Measurements from ENCODE around the gene HABP2. TPM values are rescaled to one million over a fixed set of nuclear protein-coding genes. Genes with fewer than 3 reads are reported as not detected.

HABP2 gene
- total and polyA plus RNA-seq, 2 of the 4 experiments (the other 2 are of a cell fraction), result not detected

DNA sequence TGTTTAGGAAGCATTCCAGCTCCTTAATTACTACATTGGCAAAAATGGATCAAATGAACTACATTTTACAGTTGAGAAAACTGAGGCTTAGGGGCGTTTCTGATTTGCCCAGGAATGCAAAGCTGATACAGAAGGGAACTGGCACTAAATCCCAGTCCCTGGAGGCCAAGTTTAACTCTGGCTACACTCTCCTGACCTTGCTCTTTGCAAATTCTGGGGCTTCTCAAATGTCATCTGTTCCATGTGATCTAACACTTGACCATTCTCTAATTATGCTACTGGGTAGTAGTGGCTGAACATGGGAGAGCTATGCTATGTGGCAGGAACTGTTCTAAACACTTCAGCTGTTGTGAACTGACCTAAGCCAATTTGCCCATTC, 11.3 kb upstream of the HABP2 start:
- in situ Hi-C loops (cut with MboI; ENCODE audit: low sequenced_read_pairs) (no loop called here), dilution Hi-C loops (cut with HindIII; ENCODE audit: low sequenced_read_pairs, unreplicated experiment) (no loop called here), intact Hi-C loops (cut with micrococcal nuclease) (no loop called here)
- H3K79me1 ChIP-seq (ENCODE audit: low read depth in 1 of 2, low read length in 2 of 2), result no peaks in the 10 kb centered on the region
- no peaks in the 10 kb centered on the region for H3K27me3 ChIP-seq (ENCODE audit: control insufficient read depth, insufficient read depth, low read length)
- H3K56ac ChIP-seq (ENCODE audit: extremely low read depth, insufficient read depth, low read length), result no peak overlapping the region
- no peak overlapping the region for H2BK5ac ChIP-seq (ENCODE audit: low read depth, low read length, poor library complexity, severe bottlenecking)
- no peak overlapping the region for H3K4me3 ChIP-seq (ENCODE audit: insufficient read depth, low read depth, low read length)
- BruUV-seq (replicated peaks), result no TSS peak
- ChIA-PET POLR2A (ENCODE audit: unreplicated experiment) (no interaction called here), CTCF (no interaction called here)
- H2BK120ac ChIP-seq (ENCODE audit: low read depth, low read length), result no peak overlapping the region
- H4K20me1 ChIP-seq (ENCODE audit: insufficient read depth, low read length), result no peaks in the 10 kb centered on the region
- no peak for TF ChIP-seq RCOR1 (IDR thresholded peaks at IDR 0.05; ENCODE audit: insufficient replicate concordance, low read length)
- H2BK20ac ChIP-seq (ENCODE audit: low read depth, low read length), result no peak overlapping the region
- H3K18ac ChIP-seq (ENCODE audit: low read depth, low read length), result no peak overlapping the region
- no peaks in the 10 kb centered on the region for H3K9me1 ChIP-seq (ENCODE audit: insufficient read depth, low read length)
- H3K4me1 ChIP-seq (ENCODE audit: control insufficient read depth, insufficient read depth, low read length), result no peaks in the 10 kb centered on the region
- no peak overlapping the region for H3K4ac ChIP-seq (ENCODE audit: low read depth, low read length)
- no peaks in the 10 kb centered on the region for H3K36me3 ChIP-seq (ENCODE audit: control insufficient read depth, insufficient read depth, low read length)
- H3K27ac ChIP-seq (ENCODE audit: insufficient read depth, low read length), result no peak overlapping the region
- H3K4me2 ChIP-seq (ENCODE audit: low read depth, low read length), result no peak overlapping the region
- no peak overlapping the region for H2BK15ac ChIP-seq (ENCODE audit: low read depth, low read length)
- no peak overlapping the region for H2AK5ac ChIP-seq (ENCODE audit: low read depth, low read length)
- WGBS, 2 experiments (ENCODE audit: extremely low coverage in 2 of 2, insufficient read length in 1 of 2), result 20% methylated on average over 1 of the region's 1 CpG; no CpG with 5 or more reads in 1 of the 2 experiments
- H4K91ac ChIP-seq (ENCODE audit: insufficient read depth, low read depth, low read length), result no peak overlapping the region
- DNase-seq (no peak), ATAC-seq (ENCODE audit: low read depth) (no peak)
- no peak overlapping the region for H3K9ac ChIP-seq (ENCODE audit: low read depth, low read length)
- H2AK9ac ChIP-seq (replicated peaks; ENCODE audit: low read depth, low read length, poor library complexity), result no peak overlapping the region
- no peak overlapping the region for H3K14ac ChIP-seq (replicated peaks; ENCODE audit: low read depth, low read length)
- no peak overlapping the region for H4K5ac ChIP-seq (ENCODE audit: low read depth, low read length)
- H2AFZ ChIP-seq (replicated peaks; ENCODE audit: low read length, poor library complexity), result no peak overlapping the region
- no peaks in the 10 kb centered on the region for H3K9me3 ChIP-seq (ENCODE audit: control insufficient read depth, insufficient read depth, low read length)
- H3K23ac ChIP-seq (ENCODE audit: low read depth, low read length), result no peak overlapping the region
- H4K8ac ChIP-seq (ENCODE audit: low read depth in 2 of 2, low read length in 2 of 2), result no peak overlapping the region

All from IMR-90 (cell line).